GM12891 (cell line): Measurements from ENCODE around the gene IFT81.
"Not testable (repeated sequence)": the region's sequence is repeated elsewhere in the genome, so short reads cannot be mapped to it uniquely, and the experiment has no call there.

Experiments
- DNase-seq: peaks from one replicate; pipeline ENCODE4 v3.0.0; 2011; ENCODE audit warnings: low spot score; ENCODE audit not compliant: insufficient read length
- FAIRE-seq: peaks from 2 replicates; lab custom pipeline; 2011; peaks lifted over from hg19 to GRCh38; lab: Jason Lieb, UNC
- PAX5 ChIP-seq: IDR thresholded peaks from 2 replicates; pipeline ENCODE4 v1.6.1; 2011; ENCODE audit warnings: low read length, moderate library complexity, mild to moderate bottlenecking; ENCODE audit not compliant: insufficient read depth, severe bottlenecking
- POLR2A ChIP-seq: IDR thresholded peaks from 2 replicates; pipeline ENCODE4 v1.6.1; 2011; ENCODE audit warnings: low read depth, low read length, control low read depth
- POLR2AphosphoS5 ChIP-seq: IDR thresholded peaks from 2 replicates; pipeline ENCODE4 v1.6.1; 2011; ENCODE audit warnings: low read depth, low read length, control low read depth
- POU2F2 ChIP-seq: IDR thresholded peaks from 2 replicates; pipeline ENCODE4 v1.6.1; 2011; ENCODE audit warnings: low read depth, mild to moderate bottlenecking, control low read depth, low read length, moderate library complexity
- SPI1 ChIP-seq: IDR thresholded peaks from 2 replicates; pipeline ENCODE4 v1.6.1; 2011; ENCODE audit warnings: low read depth, low read length, control low read depth
- TAF1 ChIP-seq: IDR thresholded peaks from 2 replicates; pipeline ENCODE4 v1.6.1; 2011; ENCODE audit warnings: low read depth, low read length, control low read depth

Gene IFT81

DNA sequence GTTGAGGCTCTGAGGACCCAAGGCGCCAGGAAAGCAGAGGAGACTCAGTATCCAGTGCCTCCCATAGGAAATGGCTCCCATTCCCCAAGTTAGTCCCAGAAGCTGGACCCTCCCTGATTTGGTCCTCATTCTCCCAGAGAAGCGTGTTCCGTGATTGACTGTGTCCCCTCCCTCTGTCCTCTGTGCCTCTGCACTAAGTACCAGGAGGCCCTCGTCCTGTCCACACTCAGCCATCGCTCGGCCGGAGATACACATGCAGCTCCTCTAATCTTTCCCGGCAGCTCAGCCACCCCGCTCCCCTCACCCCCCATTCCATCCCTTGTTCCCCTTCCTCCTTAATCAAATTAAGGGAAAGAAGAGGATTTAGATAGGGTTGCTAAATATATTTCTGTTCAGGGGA, 128.6 kb downstream of the IFT81 start:
- DNase-seq (no peak), FAIRE-seq (no peak)
- TF ChIP-seq POLR2AphosphoS5 (no peak), SPI1 (no peak), PAX5 (no peak), POLR2A (no peak), TAF1 (no peak), POU2F2 (no peak)

DNA sequence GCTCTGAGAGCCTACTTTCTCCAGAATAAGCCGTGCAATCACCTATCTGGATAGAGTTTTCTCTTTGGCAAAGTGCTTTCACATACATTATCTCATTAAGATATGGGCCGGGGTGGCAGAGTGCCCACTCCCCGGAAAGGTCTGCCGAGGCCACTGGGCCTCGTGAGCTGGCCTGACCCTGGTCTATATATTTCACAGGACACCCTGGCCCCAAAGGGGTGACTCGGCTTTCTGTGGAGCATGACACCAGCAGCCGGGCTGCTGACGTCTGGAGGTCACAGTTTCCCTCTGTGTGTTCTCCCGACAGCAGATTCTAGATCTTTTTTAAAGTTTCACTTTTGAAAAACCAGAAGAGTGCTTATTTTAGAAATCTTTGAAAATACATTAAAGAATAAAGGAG, 129.0 kb downstream of the IFT81 start:
- TF ChIP-seq SPI1 (no peak), TAF1 (no peak), POLR2A (no peak), PAX5 (no peak), POLR2AphosphoS5 (no peak), POU2F2 (no peak)
- no peak for DNase-seq
- no peak for FAIRE-seq

DNA sequence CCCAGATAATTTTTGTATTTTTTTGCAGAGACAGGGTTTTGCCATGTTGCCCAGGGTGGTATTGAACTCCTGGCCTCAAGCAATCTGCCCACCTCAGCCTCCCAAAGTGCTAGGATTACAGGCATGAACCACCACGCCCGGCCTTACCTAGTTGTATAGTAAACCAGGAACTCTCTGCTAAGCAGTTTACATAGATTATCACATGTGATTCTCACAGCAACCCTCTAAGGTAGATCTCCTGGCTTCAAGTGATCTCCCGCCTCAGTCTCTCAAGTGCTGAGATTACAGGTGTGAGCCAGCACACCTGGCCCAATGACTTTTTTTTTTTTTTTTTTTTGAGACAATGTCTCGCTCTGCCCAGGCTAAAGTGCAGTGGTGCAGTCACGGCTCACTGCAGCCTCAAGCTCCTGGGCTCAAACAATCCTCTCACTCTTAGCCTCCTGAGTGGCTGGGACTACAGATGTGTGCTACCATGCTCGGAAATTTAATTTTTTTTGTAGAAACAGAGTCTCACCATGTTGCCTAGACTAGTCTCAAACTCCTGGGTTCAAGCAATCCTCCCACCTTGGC, 130.9 kb downstream of the IFT81 start:
- TF ChIP-seq POLR2AphosphoS5 (no peak), TAF1 (no peak), POLR2A (no peak), SPI1 (no peak), PAX5 (no peak), POU2F2 (no peak)
- no peak for DNase-seq
- no peak for FAIRE-seq

DNA sequence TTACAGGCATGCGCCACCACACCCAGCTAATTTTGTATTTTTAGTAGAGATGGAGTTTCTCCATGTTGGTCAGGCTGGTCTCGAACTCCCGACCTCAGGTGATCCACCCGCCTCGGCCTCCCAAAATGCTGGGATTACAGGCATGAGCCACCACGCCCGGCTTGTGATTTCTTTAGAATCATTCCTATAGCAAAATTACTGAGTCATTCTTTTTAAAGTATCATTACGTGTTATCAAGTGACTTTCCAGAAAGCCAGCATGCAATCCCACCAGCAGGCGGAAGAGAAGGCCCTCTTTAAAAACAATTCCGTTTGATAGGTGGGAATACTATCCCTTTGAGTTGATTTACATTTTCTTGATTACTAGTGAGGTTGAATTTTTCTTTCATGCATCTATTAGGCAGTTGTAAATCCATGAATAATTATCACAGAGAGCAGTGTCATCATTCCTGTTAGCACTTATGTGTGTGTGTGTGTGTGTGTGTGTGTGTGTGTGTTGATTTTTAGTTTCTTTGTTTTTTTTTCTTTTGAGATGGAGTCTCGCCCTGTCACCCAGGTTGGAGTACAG, 131.8 kb downstream of the IFT81 start:
- not testable (repeated sequence) for FAIRE-seq

DNA sequence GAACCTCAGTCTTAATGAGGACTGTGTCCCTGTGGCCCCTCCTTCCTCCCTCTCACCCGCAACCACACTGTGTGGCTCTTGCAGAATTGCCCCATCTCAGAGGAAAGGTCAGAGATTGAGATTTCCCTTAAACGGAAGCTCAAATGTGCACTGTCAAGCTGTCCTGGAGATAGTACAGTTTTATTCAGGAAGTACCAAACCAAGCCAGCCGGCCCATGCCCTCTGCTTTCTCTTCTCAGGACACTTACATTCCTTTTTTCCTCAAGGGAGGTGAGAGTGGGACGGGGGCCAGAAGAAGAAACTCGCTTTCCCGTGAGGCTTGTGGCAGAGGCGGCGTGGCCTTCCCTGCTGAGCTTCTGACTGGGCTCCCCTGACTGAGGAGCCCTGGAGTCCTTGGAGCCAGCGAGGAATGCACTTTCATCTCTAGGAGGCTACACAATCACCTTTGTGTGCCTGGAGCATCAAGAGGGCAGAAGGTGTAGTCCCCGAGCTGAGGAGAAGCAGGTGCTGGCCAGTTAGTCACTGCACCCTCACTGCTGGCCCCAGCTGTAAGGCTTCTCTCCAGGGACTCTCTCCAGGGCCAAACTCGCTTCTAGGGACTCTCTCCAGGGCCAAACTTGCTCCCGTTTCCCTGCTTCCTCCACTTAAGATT, 132.7 kb downstream of the IFT81 start:
- TF ChIP-seq POU2F2 (no peak), TAF1 (no peak), POLR2AphosphoS5 (no peak), PAX5 (no peak), SPI1 (no peak), POLR2A (no peak)
- no peak for DNase-seq
- no peak for FAIRE-seq

More for the DNA sequence above, 131.8 kb downstream of the IFT81 start:
- not testable (repeated sequence) for DNase-seq

DNA sequence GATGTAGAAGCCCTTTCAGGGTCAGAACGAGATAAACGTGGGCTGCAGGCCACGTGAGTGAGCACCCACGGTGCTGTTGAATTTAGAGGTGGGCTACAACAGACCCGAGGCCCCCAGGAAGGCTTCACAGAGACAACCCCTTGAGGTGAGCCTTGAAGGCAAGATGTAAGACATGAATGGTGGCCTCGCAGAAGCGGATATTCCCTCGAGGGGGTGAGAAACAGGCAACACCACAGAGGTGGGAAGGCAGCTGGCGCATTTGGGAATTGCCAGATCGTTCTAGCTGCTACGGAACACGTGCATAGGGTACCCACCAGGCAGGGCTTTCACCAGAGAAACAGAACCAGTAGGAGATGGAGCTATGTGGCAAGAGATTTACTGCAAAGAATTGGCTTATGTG, 134.3 kb downstream of the IFT81 start:
- FAIRE-seq (no peak), DNase-seq (no peak)
- no peak for TF ChIP-seq SPI1
- no peak for TF ChIP-seq PAX5
- TF ChIP-seq POLR2AphosphoS5, result no peak
- TF ChIP-seq TAF1, result no peak
- TF ChIP-seq POU2F2, result no peak
- no peak for TF ChIP-seq POLR2A

DNA sequence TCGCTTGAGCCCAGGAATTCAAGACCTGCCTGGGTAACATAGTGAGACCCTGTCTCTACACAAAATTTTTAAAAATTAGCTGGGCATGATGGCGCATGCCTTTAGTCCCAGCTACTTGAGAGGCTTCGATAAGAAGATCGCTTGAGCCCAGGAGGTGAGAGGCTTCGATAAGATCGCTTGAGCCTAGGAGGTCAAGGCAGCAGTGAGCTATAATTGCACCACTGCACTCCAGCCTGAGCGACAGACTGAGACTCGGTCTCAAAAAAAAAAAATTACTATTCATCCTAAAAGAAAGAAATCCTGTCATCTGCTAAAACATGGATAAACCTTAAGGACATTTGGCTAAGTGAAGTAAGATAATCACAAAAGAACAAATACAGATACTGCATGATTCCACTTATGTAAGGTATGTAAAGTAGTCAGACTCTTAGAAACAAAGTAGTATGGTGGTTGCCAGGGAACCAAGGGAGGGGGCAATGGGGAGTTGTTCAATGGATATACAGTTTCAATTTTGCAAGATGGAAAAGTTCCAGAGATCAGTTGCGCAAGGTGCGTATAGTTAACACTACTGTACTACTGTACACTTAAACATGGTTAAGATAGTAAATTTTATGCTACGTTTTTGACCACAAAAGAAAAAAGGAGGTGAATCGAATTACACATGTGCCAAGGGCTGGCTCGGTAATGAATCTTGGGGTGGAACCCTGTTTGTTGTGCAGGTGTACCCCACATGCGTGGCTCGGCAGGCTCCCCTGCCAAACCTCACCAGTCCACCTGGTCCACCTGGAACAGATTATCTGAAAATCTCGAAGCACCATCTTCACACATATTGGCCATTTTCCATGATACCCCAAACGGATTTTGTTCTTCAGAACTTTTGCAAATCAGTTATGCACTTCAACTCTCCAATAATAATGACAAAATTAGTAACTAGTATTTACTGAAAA, 138.6 kb downstream of the IFT81 start:
- FAIRE-seq (no peak), DNase-seq (no peak)
- TF ChIP-seq PAX5 (no peak), SPI1 (no peak), TAF1 (no peak), POU2F2 (no peak)

DNA sequence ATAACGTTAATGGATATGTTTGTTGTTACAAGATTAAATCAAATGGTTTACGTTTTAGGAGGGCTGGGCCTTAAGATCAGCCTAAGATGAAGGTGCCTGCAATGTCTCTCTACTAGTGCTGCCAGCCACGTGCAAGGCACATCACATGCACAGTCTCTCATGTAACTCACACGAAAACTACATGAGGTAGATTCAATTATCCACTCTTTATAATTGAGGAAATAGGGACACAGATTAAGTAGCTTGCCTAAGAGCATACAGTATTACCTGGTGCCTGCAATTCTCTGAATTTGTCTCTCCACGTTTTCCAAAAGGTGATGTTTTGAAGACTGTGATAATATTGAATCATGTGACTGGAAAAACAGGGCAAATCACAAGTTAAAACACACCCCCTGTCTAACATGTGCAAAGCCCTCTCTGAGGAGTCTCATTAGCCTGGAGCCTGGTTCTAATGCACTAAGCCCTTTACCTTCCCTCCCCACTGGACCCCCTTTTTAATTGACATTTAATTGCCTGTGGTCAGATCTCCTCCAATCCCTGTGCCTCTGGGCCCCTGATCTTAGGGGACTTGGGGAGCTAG, 142.3 kb downstream of the IFT81 start:
- no peak for FAIRE-seq
- TF ChIP-seq SPI1 (no peak), PAX5 (no peak), POLR2A (no peak)
- no peak for DNase-seq

DNA sequence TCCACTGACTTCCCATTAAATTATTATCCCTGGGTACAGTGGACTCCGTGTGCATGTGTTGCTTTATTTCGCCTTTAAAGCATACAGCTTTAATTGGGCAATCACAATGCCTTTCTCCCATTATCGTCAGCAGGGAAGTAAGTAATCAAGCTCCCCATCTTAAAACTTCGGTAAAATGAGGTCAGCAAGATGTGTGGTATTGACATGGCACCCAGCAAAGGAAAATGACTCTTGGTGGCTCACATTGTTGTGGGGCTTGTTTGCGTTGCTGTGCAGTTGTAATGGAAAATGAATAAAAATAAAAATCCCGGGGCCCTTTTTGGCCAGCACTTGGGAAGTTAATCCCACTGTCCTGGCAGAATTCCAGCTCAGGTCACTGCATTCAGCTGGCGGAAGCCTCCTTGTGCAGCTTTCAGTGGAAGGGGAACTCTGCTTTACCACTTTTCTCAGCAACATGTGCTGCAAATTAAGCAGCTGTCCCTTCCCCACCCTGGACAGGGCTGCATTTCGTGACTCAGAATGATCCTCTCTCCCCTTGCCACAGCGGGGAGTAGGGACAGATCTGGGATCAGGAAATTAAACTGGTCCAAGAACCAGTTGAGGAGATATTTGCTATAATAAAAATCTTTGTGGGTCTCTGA, 142.9 kb downstream of the IFT81 start:
- FAIRE-seq (no peak), DNase-seq (no peak)
- no peak for TF ChIP-seq POLR2AphosphoS5
- TF ChIP-seq POU2F2, result no peak
- no peak for TF ChIP-seq TAF1
- TF ChIP-seq SPI1, result no peak
- no peak for TF ChIP-seq POLR2A
- no peak for TF ChIP-seq PAX5
